Neuronal stem cell (in vitro differentiated cells): ENCODE data around the gene NDST1.
A peak's percentile ranks its signal among the peaks of the same experiment; 100 is the strongest.

Source experiments
- DNase-seq: peaks from one replicate; pipeline ENCODE4 v3.0.0-alpha.2; 2013; ENCODE audit warnings: low spot score
- H2AFZ ChIP-seq: one replicate; pipeline ENCODE4 v1.6.1; 2013; ENCODE audit warnings: mild to moderate bottlenecking, low read length, inconsistent platforms
- H2AK5ac ChIP-seq: 2 replicates; pipeline ENCODE4 v1.6.1; 2013; ENCODE audit warnings: low read depth, mild to moderate bottlenecking, inconsistent platforms, low read length, moderate library complexity, mixed read lengths
- H2BK120ac ChIP-seq: 2 replicates; pipeline ENCODE4 v1.6.1; 2013; ENCODE audit warnings: low read depth, mild to moderate bottlenecking, inconsistent platforms, low read length, moderate library complexity, mixed read lengths
- H2BK12ac ChIP-seq: one replicate; pipeline ENCODE4 v1.6.1; 2013; ENCODE audit warnings: low read length, inconsistent platforms
- H2BK15ac ChIP-seq: 2 replicates; pipeline ENCODE4 v1.6.1; 2013; ENCODE audit warnings: mild to moderate bottlenecking, low read length, inconsistent platforms, mixed read lengths
- H2BK5ac ChIP-seq: one replicate; pipeline ENCODE4 v1.6.1; 2013; ENCODE audit warnings: inconsistent platforms, mild to moderate bottlenecking, low read length, moderate library complexity
- H3K14ac ChIP-seq: one replicate; pipeline ENCODE4 v1.6.1; 2013; ENCODE audit warnings: low read length, inconsistent platforms
- H3K18ac ChIP-seq: 2 replicates; pipeline ENCODE4 v1.6.1; 2013; ENCODE audit warnings: low read length, inconsistent platforms
- H3K23ac ChIP-seq: 2 replicates; pipeline ENCODE4 v1.6.1; 2013; ENCODE audit warnings: low read depth, mild to moderate bottlenecking, mixed read lengths, low read length, inconsistent platforms; ENCODE audit not compliant: poor library complexity
- H3K27ac ChIP-seq: replicated peaks from 3 replicates; pipeline ENCODE4 v1.5.1; 2013; ENCODE audit warnings: low read length, inconsistent platforms
- H3K27me3 ChIP-seq, 3 experiments: 2 replicates each; pipeline ENCODE4 v1.6.1; 2013; ENCODE audit warnings: low read length in 3 of 3, mild to moderate bottlenecking in 2 of 3, inconsistent platforms in 1 of 3, low read depth in 1 of 3, mixed read lengths in 1 of 3, moderate library complexity in 1 of 3; ENCODE audit not compliant: control insufficient read depth in 3 of 3, insufficient read depth in 3 of 3
- H3K36me3 ChIP-seq, 2 donors: replicated peaks in 1 of 2; 2 replicates each; pipeline ENCODE4 v1.6.1; 2013; ENCODE audit warnings: low read length in 2 of 2; ENCODE audit not compliant: control insufficient read depth in 2 of 2, insufficient read depth in 2 of 2
- H3K4ac ChIP-seq: 2 replicates; pipeline ENCODE4 v1.6.1; 2013; ENCODE audit warnings: inconsistent platforms, mild to moderate bottlenecking, low read length, moderate library complexity
- H3K4me1 ChIP-seq, 2 donors: 1 replicate in 1 of 2; 2 replicates in 1 of 2; pipeline ENCODE4 v1.6.1; 2013; ENCODE audit warnings: low read length in 2 of 2, low read depth in 1 of 2; ENCODE audit not compliant: control insufficient read depth in 2 of 2, insufficient read depth in 1 of 2
- H3K4me2 ChIP-seq: one replicate; pipeline ENCODE4 v1.6.1; 2013; ENCODE audit warnings: mild to moderate bottlenecking, low read length, inconsistent platforms; ENCODE audit not compliant: insufficient read depth, poor library complexity, severe bottlenecking
- H3K4me3 ChIP-seq, 2 donors: 2 replicates each; pipeline ENCODE4 v1.5.1; 2013; ENCODE audit warnings: low read length in 2 of 2, mild to moderate bottlenecking in 2 of 2, inconsistent platforms in 1 of 2, moderate library complexity in 1 of 2
- H3K79me1 ChIP-seq: one replicate; pipeline ENCODE4 v1.6.1; 2013; ENCODE audit warnings: low read depth, mild to moderate bottlenecking, inconsistent platforms, low read length, moderate library complexity
- H3K9ac ChIP-seq: one replicate; pipeline ENCODE4 v1.6.1; 2013; ENCODE audit warnings: mild to moderate bottlenecking, low read depth, low read length, inconsistent platforms; ENCODE audit not compliant: poor library complexity
- H3K9me3 ChIP-seq, 2 donors: replicated peaks in 1 of 2; 2 replicates each; pipeline versions ENCODE3 to v1.6.1; 2013; ENCODE audit warnings: low read length in 2 of 2, mild to moderate bottlenecking in 2 of 2, inconsistent platforms in 1 of 2, low read depth in 1 of 2, mixed read lengths in 1 of 2, moderate library complexity in 1 of 2; ENCODE audit not compliant: control insufficient read depth in 2 of 2, insufficient read depth in 1 of 2
- H4K8ac ChIP-seq: one replicate; pipeline ENCODE4 v1.6.1; 2013; ENCODE audit warnings: low read depth, mild to moderate bottlenecking, inconsistent platforms, low read length, moderate library complexity
- H4K91ac ChIP-seq: one replicate; pipeline ENCODE4 v1.6.1; 2013; ENCODE audit warnings: low read length, low read depth, mild to moderate bottlenecking, inconsistent platforms; ENCODE audit not compliant: poor library complexity
- WGBS, 2 donors: extraction: QIAGEN DNeasy Blood & Tissue Kit; methylation state at CpG; one replicate each; pipeline ENCODE4 v1.1.7; 2013; ENCODE audit warnings: missing lambda C conversion rate in 2 of 2, mixed read lengths in 1 of 2; ENCODE audit not compliant: insufficient read length in 2 of 2, insufficient replicate concordance in 1 of 2; ENCODE audit errors: extremely low coverage in 2 of 2; 5-methylcytosine and 5-hydroxymethylcytosine counted together

NDST1 gene

DNA sequence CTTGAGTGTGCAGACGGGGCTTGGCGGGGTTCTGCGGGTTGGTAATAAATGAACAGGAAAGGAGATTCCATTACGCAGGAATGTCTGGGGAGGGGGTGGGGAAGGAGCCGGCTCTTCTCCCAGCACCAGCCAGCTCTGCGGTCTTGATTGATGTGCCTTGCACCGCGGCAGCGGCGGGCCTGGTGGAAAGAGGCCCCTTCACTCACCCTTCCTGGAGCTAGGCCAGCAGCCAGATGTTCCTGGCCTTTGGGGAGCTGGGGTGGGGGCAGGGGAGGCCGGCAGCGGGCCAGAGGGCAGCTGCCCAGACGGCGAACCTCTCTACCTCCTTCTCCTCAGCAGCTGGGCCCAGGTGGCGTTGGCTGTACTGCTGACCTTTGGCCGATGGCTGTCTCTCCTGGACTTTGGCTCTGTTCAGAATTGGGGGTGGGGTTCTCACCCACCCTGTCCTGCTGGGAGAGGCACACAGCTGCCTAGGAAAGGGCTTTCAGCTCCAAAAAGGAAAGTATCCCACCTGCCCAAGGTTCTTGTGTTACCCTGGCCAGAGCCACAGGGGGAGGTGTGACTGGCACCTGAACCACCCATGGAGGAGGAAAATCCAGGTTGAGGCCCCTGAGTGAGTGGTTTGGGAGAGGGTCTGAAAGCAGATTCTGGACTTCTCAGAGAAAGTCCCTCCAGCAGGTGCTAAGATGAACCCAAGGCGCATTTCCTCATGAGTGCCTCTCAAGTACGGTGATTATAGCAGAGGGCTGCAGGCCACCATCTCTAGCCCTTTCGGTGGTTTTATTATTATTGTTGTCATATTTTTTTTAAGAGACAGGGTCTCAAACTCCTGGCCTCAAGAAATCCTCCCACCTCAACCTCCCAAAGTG, 74.5 kb downstream of the NDST1 start:
- no peak overlapping the region for H4K91ac ChIP-seq
- peak overlapping the region; percentile 87 for H2AFZ ChIP-seq
- peaks cover 6 to 11% of the 10 kb centered on the region in 2 donors for H3K4me1 ChIP-seq
- H2BK120ac ChIP-seq, result no peak overlapping the region
- no peak overlapping the region for H2BK15ac ChIP-seq
- H3K79me1 ChIP-seq, result no peaks in the 10 kb centered on the region
- no peak overlapping the region for H2BK12ac ChIP-seq
- H3K14ac ChIP-seq, result no peak overlapping the region
- no peak overlapping the region for H2BK5ac ChIP-seq
- H2AK5ac ChIP-seq, result no peak overlapping the region
- WGBS, 2 donors, result no CpG with 5 or more reads among the region's 19 CpGs
- H3K36me3 ChIP-seq, result no peaks in the 10 kb centered on the region
- no peak overlapping the region for H3K23ac ChIP-seq
- DNase-seq, result no peak
- H3K4ac ChIP-seq, result no peak overlapping the region
- peaks cover 0 to 13% (median 0%) of the 10 kb centered on the region in 3 experiments for H3K27me3 ChIP-seq
- no peak overlapping the region for H3K9ac ChIP-seq
- peaks cover under 1 to 3% of the 10 kb centered on the region in 2 donors for H3K9me3 ChIP-seq
- H3K27ac ChIP-seq, result no peak overlapping the region
- H3K18ac ChIP-seq, result peak overlapping the region; percentile 31
- H4K8ac ChIP-seq, result no peak overlapping the region
- no peak overlapping the region for H3K4me2 ChIP-seq
- H3K4me3 ChIP-seq, result peak overlapping the region in 1 of 2 donors; percentile 9

DNA sequence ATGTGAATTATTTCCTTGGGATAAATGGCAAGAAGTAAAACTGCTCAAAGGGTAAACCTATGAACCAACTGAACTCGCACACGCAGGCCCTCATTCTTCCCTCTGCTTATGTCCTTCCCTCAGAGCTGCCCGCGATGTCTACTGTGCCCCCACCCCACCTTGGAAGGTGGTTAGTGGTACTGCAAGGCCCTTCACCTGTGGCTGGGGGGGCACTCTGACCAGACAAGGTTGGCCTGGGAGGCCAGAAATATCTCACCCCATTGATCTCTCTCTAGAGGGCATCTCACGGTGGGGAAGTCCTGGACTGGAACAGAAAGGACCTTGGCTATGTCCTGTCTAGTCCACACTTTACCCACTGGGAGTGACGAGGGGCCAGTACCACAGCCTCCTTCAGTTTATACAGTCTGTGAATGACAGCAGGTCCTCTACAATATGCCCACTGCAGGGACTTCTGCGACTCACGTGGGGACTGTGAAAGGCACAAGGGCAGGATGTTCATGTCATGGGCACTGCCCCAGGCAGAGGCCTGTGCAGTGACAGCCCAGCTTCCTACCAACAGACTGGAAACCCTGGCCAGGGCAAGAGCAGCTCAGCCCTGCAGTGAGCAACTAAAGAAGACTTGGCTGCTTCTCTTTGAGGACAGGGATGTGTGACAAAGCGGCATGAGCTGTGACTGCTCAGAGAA, 75.8 kb downstream of the NDST1 start:
- Histone ChIP-seq H3K23ac (no peak overlapping the region), H3K9ac (no peak overlapping the region), H3K18ac (peak overlapping the region; percentile 49), H4K91ac (no peak overlapping the region), H3K4me1 (peaks cover 6 to 11% of the 10 kb centered on the region in 2 donors), H2BK12ac (no peak overlapping the region), H3K27ac (no peak overlapping the region), H3K14ac (no peak overlapping the region), H3K27me3 (peaks cover 0 to 13% (median 0%) of the 10 kb centered on the region in 3 experiments), H3K4ac (no peak overlapping the region), H2AFZ (no peak overlapping the region), H3K9me3 (peaks cover 0 to 3% of the 10 kb centered on the region in 2 donors), H3K36me3 (no peaks in the 10 kb centered on the region), H3K4me3 (no peak overlapping the region), H2AK5ac (no peak overlapping the region), H3K79me1 (no peaks in the 10 kb centered on the region), H4K8ac (no peak overlapping the region), H3K4me2 (no peak overlapping the region), H2BK5ac (no peak overlapping the region), H2BK120ac (no peak overlapping the region), H2BK15ac (no peak overlapping the region)
- DNase-seq, result no peak
- WGBS, 2 donors, result no CpG with 5 or more reads among the region's 9 CpGs

DNA sequence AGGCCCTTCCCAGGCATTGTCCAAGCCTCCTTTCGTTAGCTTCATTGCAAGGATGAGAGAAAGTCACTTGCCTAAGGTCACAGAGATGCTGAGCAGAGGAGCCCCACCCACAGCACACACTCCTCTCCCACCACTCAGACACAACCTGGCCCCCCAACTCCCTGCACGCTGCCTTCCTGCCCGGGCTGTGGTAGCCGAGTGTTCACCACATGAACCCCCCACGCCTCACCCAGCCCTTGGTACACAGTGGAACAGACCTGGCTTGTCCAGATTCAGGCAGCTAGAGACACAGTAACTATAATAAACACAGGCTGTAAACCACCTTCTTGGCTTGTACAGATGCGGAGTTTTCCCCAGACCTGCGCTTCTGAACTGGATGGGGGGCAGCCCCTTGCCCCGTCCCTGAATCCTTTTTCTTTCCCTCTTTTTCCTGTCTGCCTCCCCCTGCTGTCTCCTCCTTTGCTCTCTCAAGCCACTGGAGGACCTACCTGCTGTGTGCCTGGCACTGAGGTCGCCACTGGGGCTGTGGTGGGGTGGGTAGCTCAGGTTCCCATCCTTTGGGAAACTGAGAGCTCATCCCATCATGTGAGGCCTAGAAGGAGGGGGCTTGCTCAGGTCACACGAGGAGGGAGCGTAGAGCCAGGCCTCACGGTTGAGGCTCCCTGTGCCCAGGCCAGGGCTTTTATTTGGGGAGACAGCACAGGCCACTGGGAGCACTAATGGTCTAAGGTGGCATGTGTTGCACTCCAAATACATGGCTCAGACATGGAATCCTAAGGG, 76.8 kb downstream of the NDST1 start:
- H3K9ac ChIP-seq, result peak overlapping the region; percentile 44
- no peak overlapping the region for H4K91ac ChIP-seq
- H3K18ac ChIP-seq, result peak overlapping the region; percentile 64
- no peak overlapping the region for H2AFZ ChIP-seq
- H3K23ac ChIP-seq, result no peak overlapping the region
- H2BK12ac ChIP-seq, result no peak overlapping the region
- H2BK15ac ChIP-seq, result peak overlapping the region; percentile 75
- H3K27ac ChIP-seq, result no peak overlapping the region
- no peak overlapping the region for H3K4me2 ChIP-seq
- H3K4me1 ChIP-seq, result peaks cover 6 to 15% of the 10 kb centered on the region in 2 donors
- no CpG with 5 or more reads among the region's 12 CpGs for WGBS, 2 donors
- no peak for DNase-seq
- peaks cover 0 to 1% of the 10 kb centered on the region in 2 donors for H3K9me3 ChIP-seq
- H3K4ac ChIP-seq, result no peak overlapping the region
- H2BK120ac ChIP-seq, result no peak overlapping the region
- H3K27me3 ChIP-seq, result peaks cover 0 to 11% (median 0%) of the 10 kb centered on the region in 3 experiments
- H2BK5ac ChIP-seq, result no peak overlapping the region
- H3K36me3 ChIP-seq, result no peaks in the 10 kb centered on the region
- H3K4me3 ChIP-seq, result no peak overlapping the region
- H3K14ac ChIP-seq, result no peak overlapping the region
- H2AK5ac ChIP-seq, result peak overlapping the region; percentile 54
- H3K79me1 ChIP-seq, result no peaks in the 10 kb centered on the region
- H4K8ac ChIP-seq, result peak overlapping the region; percentile 3
